Activated CD4-positive, alpha-beta T cell treated with anti-CD3 and anti-CD28 coated beads for 4 hours (primary cell): ENCODE data around the gene XRCC1.

Experiments used
- DNase-seq, 2 donors: peaks; one replicate each; pipeline ENCODE4 v3.0.0-alpha.2; 2020

XRCC1 gene

DNA sequence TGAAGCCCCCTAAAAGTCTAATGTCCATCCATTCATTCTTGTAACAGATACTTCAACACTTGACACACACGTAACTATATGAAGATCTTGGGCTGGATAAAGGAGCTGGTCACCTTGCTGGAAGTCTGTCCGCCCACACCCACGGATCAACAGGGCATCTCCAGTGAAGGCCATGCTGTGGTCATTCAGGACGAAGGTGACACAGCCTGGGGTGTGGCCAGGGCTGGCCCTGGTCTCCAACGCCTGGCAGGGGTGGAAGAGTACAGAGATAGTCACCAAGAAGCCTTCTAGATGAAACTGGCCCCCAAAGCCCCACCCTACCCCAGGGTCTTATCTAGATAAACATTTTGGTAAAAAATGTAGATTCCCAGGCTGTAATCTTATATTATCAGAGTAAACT is 64.0 kb downstream of the XRCC1 start:
- DNase-seq, result no peak

GRCh38 chr19:43510713-43511112 is 64.6 kb downstream of the XRCC1 start:
- no peak for DNase-seq

DNA sequence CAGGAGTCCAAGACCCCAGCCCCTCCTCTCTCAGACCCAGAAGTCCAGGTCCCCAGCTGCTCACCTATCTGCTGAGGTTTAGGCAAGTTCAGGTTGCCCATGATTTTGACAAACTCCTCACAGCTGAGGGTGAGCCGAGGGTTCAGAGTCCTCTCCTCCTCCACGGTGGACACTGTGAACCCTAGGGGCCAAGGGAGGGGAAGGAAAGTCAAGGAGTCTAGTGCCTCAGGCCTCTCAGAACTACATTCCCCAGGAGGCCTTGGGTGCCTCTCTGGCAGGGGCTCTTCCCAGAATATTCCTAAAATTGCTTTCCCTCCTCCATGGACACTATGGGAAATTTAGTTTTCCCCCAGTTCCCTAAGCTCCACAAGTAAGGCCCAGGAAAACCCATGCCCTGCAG is 67.4 kb downstream of the XRCC1 start:
- DNase-seq, result no peak

GRCh38 chr19:43506629-43507028 is 68.7 kb downstream of the XRCC1 start:
- no peak for DNase-seq

DNA sequence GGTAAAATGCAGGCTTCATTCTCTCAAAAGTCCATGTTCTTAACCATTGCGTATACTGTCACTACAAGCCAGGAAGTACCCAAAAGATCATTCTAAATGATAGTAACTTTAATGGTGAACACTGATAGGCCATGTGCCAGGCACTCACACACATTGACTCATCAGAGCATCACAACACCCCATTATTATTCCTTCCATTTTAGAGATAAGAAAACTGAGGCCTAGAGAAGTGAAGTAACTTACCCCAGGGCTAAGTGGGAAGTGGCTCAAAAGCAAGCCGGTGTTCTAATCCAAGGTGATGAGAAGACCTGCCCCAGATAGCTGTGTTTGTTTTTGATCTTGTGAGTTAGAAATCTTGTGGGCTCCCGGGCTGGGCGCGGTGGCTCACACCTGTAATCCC is 69.4 kb downstream of the XRCC1 start:
- no peak for DNase-seq

- DNase-seq, result no peak
Measured at GRCh38 chr19:43505186-43505456, 70.2 kb downstream of the XRCC1 start.

DNA sequence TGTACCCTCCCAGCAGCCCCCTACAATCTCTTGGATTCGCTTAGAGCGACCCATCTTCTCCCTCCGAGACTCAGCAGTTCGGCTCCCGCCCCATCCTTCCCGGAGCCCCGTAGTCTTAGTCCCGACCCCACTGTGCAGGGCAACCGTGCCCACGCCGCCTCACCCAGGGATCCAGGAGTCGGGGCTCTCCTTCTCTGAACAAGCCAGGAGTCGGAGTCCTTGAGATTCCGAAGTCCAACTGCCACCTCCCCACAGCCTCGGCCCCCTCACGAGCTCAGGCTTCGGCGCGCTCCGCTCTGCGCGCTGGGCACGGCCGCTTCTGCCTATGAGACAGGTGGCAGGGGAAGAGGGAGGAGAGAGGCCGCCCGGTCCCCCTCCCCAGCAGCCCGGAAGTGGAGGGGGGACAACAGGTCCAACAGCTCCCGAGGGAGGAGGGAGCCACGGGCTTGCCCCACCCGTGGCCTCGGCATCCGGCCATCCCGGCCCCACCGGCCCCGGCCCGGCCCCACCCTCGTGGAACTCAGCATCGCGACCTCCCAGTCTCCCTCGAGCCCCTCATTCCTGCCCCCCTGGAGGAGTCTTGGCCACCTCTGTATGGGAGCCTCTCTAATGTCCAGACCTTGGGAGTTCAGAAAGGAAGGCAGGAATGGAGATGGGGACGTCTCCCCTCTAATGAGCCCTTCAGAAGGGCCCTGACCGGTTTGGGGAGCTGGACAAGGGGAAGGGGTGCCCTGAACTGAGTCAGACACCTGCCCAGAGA is 70.7 kb downstream of the XRCC1 start, which contains the start of gene PHLDB3:
Gene PHLDB3 (minus strand): TSS at position 321 of the 760 bp plus-strand sequence. CDS start 628 bp downstream, outside the sequence.
- peak in 1 of 2 donors; percentile 53 for DNase-seq

DNA sequence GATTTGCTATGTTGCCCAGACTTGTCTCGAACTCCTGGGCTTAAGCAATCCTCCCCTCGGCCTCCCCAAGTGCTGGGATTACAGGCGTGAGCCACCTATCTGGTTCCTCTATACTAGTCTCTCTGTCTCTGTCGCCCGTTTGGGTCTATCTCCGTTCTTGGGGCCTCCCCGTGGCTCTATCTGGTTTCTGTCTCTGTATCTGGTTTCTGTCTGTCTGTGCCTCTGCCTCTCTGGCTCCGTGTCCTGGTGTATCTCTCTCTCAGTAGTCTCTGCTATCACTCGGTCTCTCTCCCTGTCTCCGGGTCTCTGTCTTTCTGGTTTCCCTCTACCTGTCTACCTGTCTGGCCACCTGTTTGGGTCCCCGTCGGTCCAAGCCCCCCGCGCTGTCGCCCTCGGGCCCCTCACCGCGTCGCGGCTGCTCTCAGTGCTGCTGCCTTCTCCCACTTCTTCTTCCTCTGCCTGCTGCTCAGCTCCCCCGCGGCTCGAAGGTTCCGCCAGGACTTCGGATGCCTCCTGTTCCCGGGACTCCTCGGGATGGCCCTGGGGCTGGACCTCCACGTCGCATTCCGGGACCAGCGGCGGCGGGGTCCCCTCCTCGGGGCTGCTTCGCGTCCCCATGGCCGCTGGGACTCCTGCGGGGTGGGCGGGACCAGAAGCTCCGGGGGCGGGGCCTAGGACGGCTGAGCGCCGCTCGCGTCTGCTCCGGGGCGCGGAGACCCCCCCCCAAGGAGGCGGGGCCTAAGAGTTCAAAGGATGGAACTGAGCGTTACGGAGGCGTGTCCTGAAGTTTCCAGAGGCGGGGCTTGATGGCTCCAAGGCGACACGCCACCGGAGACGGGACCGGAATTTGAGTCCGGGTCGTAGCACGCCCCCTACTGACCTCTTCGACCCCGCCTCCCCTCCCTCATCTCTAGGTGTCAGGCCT is 71.6 kb downstream of the XRCC1 start:
- DNase-seq, result peak; percentile 99 to 100

- no peak for DNase-seq
Measured at GRCh38 chr19:43502419-43502976, 72.8 kb downstream of the XRCC1 start.

DNA sequence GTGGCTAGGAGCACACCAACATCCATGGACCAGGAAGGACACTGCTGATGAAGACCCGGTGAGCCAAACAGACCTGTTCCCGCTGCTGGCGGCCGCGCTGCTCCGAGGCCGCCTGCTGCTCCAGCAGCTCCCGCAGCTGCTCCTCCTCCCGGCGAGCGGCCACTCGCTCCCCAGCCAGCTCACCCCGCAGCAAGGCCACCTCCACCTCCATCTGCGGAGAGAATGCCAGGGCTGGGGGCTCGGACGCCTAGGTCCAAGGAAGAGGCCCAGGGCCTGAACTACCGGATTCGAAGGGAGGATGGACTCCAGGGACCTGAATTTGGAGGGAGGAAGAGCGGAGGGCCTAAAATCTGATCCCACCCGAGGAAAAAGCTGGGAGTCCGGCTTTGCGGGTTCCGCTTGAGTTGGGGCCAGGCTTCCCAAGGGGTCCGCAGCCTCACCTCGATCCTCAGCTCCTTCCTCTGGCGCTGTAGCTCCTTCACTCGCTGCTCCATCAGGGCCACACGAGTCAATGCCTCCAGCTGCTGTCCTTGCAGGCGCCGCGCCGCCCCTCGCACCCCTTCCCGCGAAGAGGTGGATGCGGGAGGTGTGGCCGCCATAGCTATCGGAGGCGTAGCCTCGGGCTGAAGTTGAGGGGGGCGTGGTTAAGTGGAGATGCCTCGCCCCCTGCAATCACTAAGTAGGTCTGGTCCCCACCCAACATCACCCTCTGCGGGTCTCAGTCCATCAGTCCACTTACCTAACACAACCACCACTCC is 73.5 kb downstream of the XRCC1 start:
- no peak for DNase-seq

- DNase-seq, result no peak
Measured at GRCh38 chr19:43499042-43499441, 76.3 kb downstream of the XRCC1 start.

DNA sequence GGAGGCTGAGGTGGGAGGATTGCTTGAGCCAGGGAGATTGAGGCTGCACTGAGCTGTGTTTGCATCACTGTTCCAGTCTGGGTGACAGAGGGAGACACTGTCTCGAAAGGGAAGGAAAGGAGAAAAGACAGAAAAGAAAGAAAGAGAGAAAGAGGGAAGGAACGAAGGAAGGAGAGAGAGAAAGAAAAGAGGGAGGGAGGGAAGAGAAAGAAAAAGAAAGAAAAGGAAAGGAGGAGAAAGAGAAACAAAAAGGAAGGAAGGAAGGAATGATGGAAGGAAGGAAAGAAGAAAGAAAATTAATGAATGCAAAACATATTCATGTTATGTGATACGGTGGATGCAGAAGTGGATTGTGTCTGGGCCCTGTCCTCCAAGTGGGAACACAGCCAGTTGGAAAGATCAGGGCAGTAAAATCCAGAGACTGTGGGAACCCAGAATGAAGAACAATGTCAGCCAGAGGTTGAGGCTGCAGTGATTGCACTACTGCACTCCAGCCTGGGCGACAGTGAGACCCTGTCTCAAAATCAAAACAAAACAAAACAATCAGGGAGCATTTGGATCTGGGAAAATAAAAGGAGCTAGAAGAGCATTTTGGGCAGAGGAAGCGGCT is 77.0 kb downstream of the XRCC1 start:
- no peak for DNase-seq

- DNase-seq, result no peak
Measured at GRCh38 chr19:43496960-43497359, 78.4 kb downstream of the XRCC1 start.

DNA sequence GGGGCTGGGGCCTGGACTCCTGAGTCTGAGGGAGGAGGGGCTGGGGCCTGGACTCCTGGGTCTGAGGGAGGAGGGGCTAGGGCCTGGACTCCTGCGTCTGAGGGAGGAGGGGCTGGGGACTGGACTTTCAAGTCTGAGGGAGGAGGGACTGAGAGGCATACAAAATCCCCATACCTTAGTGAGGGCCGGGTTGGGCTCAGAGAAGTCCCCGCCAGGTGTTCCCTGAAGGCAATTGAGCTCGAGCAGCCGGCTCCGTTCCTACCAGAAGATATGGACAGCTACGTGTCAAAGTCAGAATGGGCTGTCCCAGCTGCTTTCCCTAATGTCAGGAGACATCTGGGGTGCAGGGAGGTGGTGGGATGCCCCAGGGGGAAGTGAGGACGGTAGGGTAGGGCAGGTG is 80.2 kb downstream of the XRCC1 start:
- DNase-seq, result no peak
